IMR-90 (cell line): ENCODE results near the gene BOD1L1. TPM values are rescaled to one million over a fixed set of nuclear protein-coding genes. Genes with fewer than 3 reads are reported as not detected.

Source experiments
- ATAC-seq: fragments of 200-7000 bp; cut with Tn5 transposase; 2 replicates; pipeline ENCODE4 v1.9.1; 2020; ENCODE audit warnings: low read depth, mild to moderate bottlenecking, moderate library complexity
- BruUV-seq: library from RNA; stranded (reverse); fragments of 400-500 nt; replicated peaks from 2 replicates; lab custom pipeline; 2021; lab: Mats Ljungman, UMichigan
- CTCF ChIA-PET: fragments of 300-600 bp; formaldehyde crosslinking; extraction: SDS; loops from one replicate; lab custom pipeline; 2021; ENCODE audit warnings: antibody characterized with exemption; lab: Yijun Ruan, JAX
- POLR2A ChIA-PET: fragments of 300-600 bp; sonication (Branson Sonifier 250); formaldehyde crosslinking; loops from one replicate; lab custom pipeline; 2022; ENCODE audit warnings: antibody characterized with exemption; ENCODE audit not compliant: unreplicated experiment; lab: Charles Lee
- DNase-seq: peaks from one replicate; pipeline ENCODE4 v3.0.0; 2013
- H2AFZ ChIP-seq: replicated peaks from 2 replicates; pipeline ENCODE3; 2013; ENCODE audit warnings: low read length, mild to moderate bottlenecking; ENCODE audit not compliant: poor library complexity
- H2AK5ac ChIP-seq: 2 replicates; pipeline ENCODE4 v1.6.1; 2013; ENCODE audit warnings: low read depth, low read length, inconsistent platforms
- H2AK9ac ChIP-seq: replicated peaks from 2 replicates; pipeline ENCODE3; 2013; ENCODE audit warnings: mild to moderate bottlenecking, low read depth, low read length, moderate library complexity; ENCODE audit not compliant: poor library complexity
- H2BK120ac ChIP-seq: 2 replicates; pipeline ENCODE4 v1.6.1; 2013; ENCODE audit warnings: low read depth, low read length, inconsistent platforms
- H2BK15ac ChIP-seq: 3 replicates; pipeline ENCODE4 v1.6.1; 2013; ENCODE audit warnings: low read depth, low read length, inconsistent platforms
- H2BK20ac ChIP-seq: 2 replicates; pipeline ENCODE4 v1.6.1; 2013; ENCODE audit warnings: low read depth, mild to moderate bottlenecking, inconsistent platforms, low read length, moderate library complexity
- H2BK5ac ChIP-seq: 2 replicates; pipeline ENCODE4 v1.6.1; 2013; ENCODE audit warnings: mild to moderate bottlenecking, low read depth, low read length, inconsistent platforms; ENCODE audit not compliant: poor library complexity, severe bottlenecking
- H3K14ac ChIP-seq: replicated peaks from 2 replicates; pipeline ENCODE4 v1.6.1; 2013; ENCODE audit warnings: low read depth, low read length, inconsistent platforms
- H3K18ac ChIP-seq: 2 replicates; pipeline ENCODE4 v1.6.1; 2013; ENCODE audit warnings: low read depth, low read length, control low read depth
- H3K23ac ChIP-seq: 2 replicates; pipeline ENCODE4 v1.6.1; 2013; ENCODE audit warnings: low read depth, low read length, inconsistent platforms
- H3K27ac ChIP-seq: 2 replicates; pipeline ENCODE4 v1.5.1; 2013; ENCODE audit warnings: mild to moderate bottlenecking, control low read depth, low read length; ENCODE audit not compliant: insufficient read depth
- H3K27me3 ChIP-seq: 2 replicates; pipeline ENCODE4 v1.6.1; 2013; ENCODE audit warnings: low read length; ENCODE audit not compliant: control insufficient read depth, insufficient read depth
- H3K36me3 ChIP-seq: 2 replicates; pipeline ENCODE4 v1.6.1; 2013; ENCODE audit warnings: low read length, mixed read lengths; ENCODE audit not compliant: control insufficient read depth, insufficient read depth
- H3K4ac ChIP-seq: 2 replicates; pipeline ENCODE4 v1.6.1; 2013; ENCODE audit warnings: low read depth, low read length, inconsistent platforms
- H3K4me1 ChIP-seq: 2 replicates; pipeline ENCODE4 v1.6.1; 2013; ENCODE audit warnings: low read length, mixed read lengths; ENCODE audit not compliant: control insufficient read depth, insufficient read depth
- H3K4me2 ChIP-seq: 2 replicates; pipeline ENCODE4 v1.6.1; 2013; ENCODE audit warnings: low read depth, mild to moderate bottlenecking, control low read depth, low read length, moderate library complexity
- H3K4me3 ChIP-seq: 2 replicates; pipeline ENCODE4 v1.5.1; 2013; ENCODE audit warnings: low read depth, mild to moderate bottlenecking, control low read depth, low read length, moderate library complexity; ENCODE audit not compliant: insufficient read depth
- H3K56ac ChIP-seq: 2 replicates; pipeline ENCODE4 v1.6.1; 2013; ENCODE audit warnings: low read length, inconsistent platforms; ENCODE audit not compliant: insufficient read depth; ENCODE audit errors: extremely low read depth
- H3K79me1 ChIP-seq, 2 experiments: 2 replicates each; pipeline ENCODE4 v1.6.1; 2013; ENCODE audit warnings: low read length in 2 of 2, inconsistent platforms in 1 of 2, low read depth in 1 of 2
- H3K9ac ChIP-seq: 2 replicates; pipeline ENCODE4 v1.6.1; 2013; ENCODE audit warnings: low read depth, low read length, control low read depth
- H3K9me1 ChIP-seq: 2 replicates; pipeline ENCODE4 v1.6.1; 2013; ENCODE audit warnings: low read length, inconsistent platforms; ENCODE audit not compliant: insufficient read depth
- H3K9me3 ChIP-seq: 2 replicates; pipeline ENCODE4 v1.6.1; 2013; ENCODE audit warnings: low read length; ENCODE audit not compliant: control insufficient read depth, insufficient read depth
- H4K20me1 ChIP-seq: 2 replicates; pipeline ENCODE4 v1.6.1; 2013; ENCODE audit warnings: low read length, inconsistent platforms; ENCODE audit not compliant: insufficient read depth
- H4K5ac ChIP-seq: 2 replicates; pipeline ENCODE4 v1.6.1; 2013; ENCODE audit warnings: mild to moderate bottlenecking, low read depth, low read length, control low read depth
- H4K8ac ChIP-seq, 2 experiments: 2 replicates each; pipeline ENCODE4 v1.6.1; 2013; ENCODE audit warnings: low read depth in 2 of 2, low read length in 2 of 2, control low read depth in 1 of 2, inconsistent platforms in 1 of 2
- H4K91ac ChIP-seq: 2 replicates; pipeline ENCODE4 v1.6.1; 2013; ENCODE audit warnings: low read depth, low read length, inconsistent platforms; ENCODE audit not compliant: insufficient read depth
- FOS ChIP-seq: fragments of 150-350 bp; IDR thresholded peaks from 2 replicates; pipeline ENCODE4 v1.6.1; 2016; ENCODE audit warnings: low read depth, low read length
- MAFK ChIP-seq: IDR thresholded peaks from 2 replicates; pipeline ENCODE4 v1.6.1; 2012; ENCODE audit warnings: low read depth, low read length, improper control_type of control experiment
- MAZ ChIP-seq: IDR thresholded peaks from 2 replicates; pipeline ENCODE4 v1.6.1; 2012; ENCODE audit warnings: low read depth, mild to moderate bottlenecking, low read length, improper control_type of control experiment, moderate library complexity, borderline replicate concordance
- MXI1 ChIP-seq: IDR thresholded peaks from 2 replicates; pipeline ENCODE4 v1.6.1; 2012; ENCODE audit warnings: low read depth, mild to moderate bottlenecking, low read length, moderate library complexity, borderline replicate concordance
- POLR2A ChIP-seq: IDR thresholded peaks from 2 replicates; pipeline ENCODE4 v1.6.1; 2012; ENCODE audit warnings: mild to moderate bottlenecking, low read depth, low read length
- RCOR1 ChIP-seq: IDR thresholded peaks from 2 replicates; pipeline ENCODE4 v1.6.1; 2012; ENCODE audit warnings: mild to moderate bottlenecking, low read length, improper control_type of control experiment; ENCODE audit not compliant: insufficient replicate concordance
- RFX5 ChIP-seq: IDR thresholded peaks from 2 replicates; pipeline ENCODE4 v1.8.0; 2012; ENCODE audit warnings: low read depth, mild to moderate bottlenecking, low read length, moderate library complexity
- SMC3 ChIP-seq: fragments of 150-350 bp; IDR thresholded peaks from 2 replicates; pipeline ENCODE4 v1.6.1; 2016; ENCODE audit warnings: low read depth, mild to moderate bottlenecking, antibody characterized with exemption, low read length, moderate library complexity
- WGBS, 2 experiments: methylation state at CpG; one replicate each; pipeline versions ENCODE4 v1.1.5 to v1.1.7; 2013; ENCODE audit warnings: missing lambda C conversion rate in 2 of 2; ENCODE audit not compliant: insufficient read length in 1 of 2; ENCODE audit errors: extremely low coverage in 2 of 2; 5-methylcytosine and 5-hydroxymethylcytosine counted together
- dilution Hi-C: fragments of 300-500 bp; cut with HindIII; formaldehyde crosslinking; loops from one replicate; pipeline ENCODE4 v1.14.3; 2018; ENCODE audit warnings: low sequenced_read_pairs; ENCODE audit not compliant: unreplicated experiment
- in situ Hi-C: fragments of 300-500 bp; cut with MboI; formaldehyde crosslinking; loops from 3 replicates; pipeline ENCODE4 v1.14.3; 2019; ENCODE audit warnings: low sequenced_read_pairs, inconsistent platforms, mixed read lengths
- intact Hi-C: fragments of 100-400 bp; cut with micrococcal nuclease; formaldehyde crosslinking; loops from 2 replicates; pipeline ENCODE4 v1.10.0; 2022
- polyA plus RNA-seq, 3 experiments: library from polyadenylated mRNA; depleted of rRNA; stranded (reverse); fragments of >200 nt; gene quantifications; 2 replicates each; pipeline ENCODE4 v1.2.3, GENCODE V29; 2012; ENCODE audit warnings: low replicate concordance in 1 of 3
- total RNA-seq: library from RNA; depleted of rRNA; stranded (reverse); fragments of >200 nt; gene quantifications from 2 replicates; pipeline ENCODE4 v1.2.3, GENCODE V29; 2012
- TF ChIP-seq, protein P1 (sequence below): fragments of 150-350 bp; IDR thresholded peaks from 2 replicates; pipeline ENCODE4 v1.6.1; 2016; ENCODE audit warnings: low read depth, mild to moderate bottlenecking, low read length, moderate library complexity, borderline replicate concordance
- TF ChIP-seq, protein P2 (sequence below): conservative IDR thresholded peaks from 2 replicates; pipeline ENCODE4 v1.5.1; 2012; ENCODE audit warnings: mild to moderate bottlenecking, low read depth, low read length, improper control_type of control experiment

Gene BOD1L1
- total and polyA plus RNA-seq, 2 of the 4 experiments (the other 2 are of a cell fraction), result 13.5 to 26.9 TPM

DNA sequence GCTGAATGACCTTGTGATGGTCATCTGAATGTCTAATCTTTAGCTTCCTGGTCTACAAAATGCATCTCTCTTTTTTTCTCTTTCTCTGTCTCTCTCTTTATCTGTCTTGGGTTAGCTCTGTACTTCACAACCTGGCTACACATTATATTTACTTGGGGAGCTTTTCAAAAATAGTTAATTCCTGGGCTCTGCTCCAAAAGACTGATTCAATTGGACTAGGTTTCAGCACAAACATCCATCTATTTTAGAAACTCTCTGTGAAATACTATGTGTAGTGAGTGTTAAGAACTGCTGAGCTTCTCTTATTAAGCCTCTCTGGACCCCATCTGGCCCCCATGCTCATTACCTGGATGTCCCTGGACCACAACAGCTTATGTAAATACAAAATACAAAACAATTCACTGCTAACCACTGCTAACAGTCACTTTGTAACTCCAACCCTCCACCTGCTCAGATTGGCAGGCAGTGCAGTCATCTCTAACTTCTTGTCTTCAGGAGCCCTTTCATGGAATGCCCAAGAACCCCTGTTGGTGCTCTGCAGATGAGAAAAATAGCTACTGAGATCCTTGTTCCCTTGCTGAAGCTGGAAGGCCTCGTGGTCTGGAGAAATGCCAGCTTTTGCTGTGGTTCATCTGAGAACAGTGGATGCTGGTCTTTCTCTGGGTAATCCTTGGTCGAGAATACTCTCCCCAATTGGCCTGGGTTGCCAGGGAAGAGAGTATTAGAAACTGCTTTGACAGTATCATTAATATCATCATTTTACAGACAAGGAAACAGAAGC lies 14.8 kb upstream of the BOD1L1 start (continued):
- TF ChIP-seq, protein P1, sequence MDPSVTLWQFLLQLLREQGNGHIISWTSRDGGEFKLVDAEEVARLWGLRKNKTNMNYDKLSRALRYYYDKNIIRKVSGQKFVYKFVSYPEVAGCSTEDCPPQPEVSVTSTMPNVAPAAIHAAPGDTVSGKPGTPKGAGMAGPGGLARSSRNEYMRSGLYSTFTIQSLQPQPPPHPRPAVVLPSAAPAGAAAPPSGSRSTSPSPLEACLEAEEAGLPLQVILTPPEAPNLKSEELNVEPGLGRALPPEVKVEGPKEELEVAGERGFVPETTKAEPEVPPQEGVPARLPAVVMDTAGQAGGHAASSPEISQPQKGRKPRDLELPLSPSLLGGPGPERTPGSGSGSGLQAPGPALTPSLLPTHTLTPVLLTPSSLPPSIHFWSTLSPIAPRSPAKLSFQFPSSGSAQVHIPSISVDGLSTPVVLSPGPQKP, result no peak

DNA sequence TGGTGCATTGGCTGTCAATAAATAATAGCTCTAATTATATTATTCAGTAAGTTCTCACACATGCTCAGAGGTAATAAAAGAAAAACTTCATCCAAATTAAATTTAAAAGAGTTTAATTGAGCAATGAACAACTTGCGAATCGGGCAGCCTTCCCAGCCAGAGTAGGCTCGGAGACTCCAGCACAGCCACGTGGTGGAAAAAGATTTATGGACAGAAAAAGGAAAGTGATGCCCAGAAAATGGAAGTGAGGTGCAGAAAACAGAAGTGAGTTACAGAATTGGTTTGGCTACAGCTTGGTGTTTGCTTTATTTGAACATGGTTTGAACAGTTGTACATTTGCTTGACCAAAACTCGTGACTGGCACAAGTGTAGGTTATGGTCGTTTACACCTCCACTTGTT lies 13.6 kb upstream of the BOD1L1 start:
- Histone ChIP-seq H3K4me3 (no peak overlapping the region), H4K91ac (no peak overlapping the region), H3K27me3 (no peaks in the 10 kb centered on the region; the same call in 1 of the 2 replicates), H3K36me3 (no peaks in the 10 kb centered on the region), H2BK5ac (no peak overlapping the region), H3K14ac (no peak overlapping the region), H3K4me2 (no peak overlapping the region), H3K4me1 (peaks cover 9% of the 10 kb centered on the region), H4K5ac (no peak overlapping the region), H2BK20ac (no peak overlapping the region), H3K56ac (no peak overlapping the region), H3K18ac (no peak overlapping the region), H2BK120ac (no peak overlapping the region), H4K20me1 (no peaks in the 10 kb centered on the region), H3K9me1 (no peaks in the 10 kb centered on the region), H3K4ac (no peak overlapping the region), H3K9ac (no peak overlapping the region), H2AK9ac (no peak overlapping the region), H2BK15ac (no peak overlapping the region), H4K8ac (no peak overlapping the region), H3K23ac (no peak overlapping the region), H3K79me1 (no peaks in the 10 kb centered on the region), H2AK5ac (no peak overlapping the region), H3K9me3 (no peaks in the 10 kb centered on the region), H2AFZ (no peak overlapping the region), H3K27ac (no peak overlapping the region)
- TF ChIP-seq RFX5 (no peak), RCOR1 (no peak), MXI1 (no peak), MAZ (no peak), POLR2A (no peak), FOS (no peak), SMC3 (no peak), MAFK (no peak)
- TF ChIP-seq, protein P1, result no peak
- TF ChIP-seq, protein P2, sequence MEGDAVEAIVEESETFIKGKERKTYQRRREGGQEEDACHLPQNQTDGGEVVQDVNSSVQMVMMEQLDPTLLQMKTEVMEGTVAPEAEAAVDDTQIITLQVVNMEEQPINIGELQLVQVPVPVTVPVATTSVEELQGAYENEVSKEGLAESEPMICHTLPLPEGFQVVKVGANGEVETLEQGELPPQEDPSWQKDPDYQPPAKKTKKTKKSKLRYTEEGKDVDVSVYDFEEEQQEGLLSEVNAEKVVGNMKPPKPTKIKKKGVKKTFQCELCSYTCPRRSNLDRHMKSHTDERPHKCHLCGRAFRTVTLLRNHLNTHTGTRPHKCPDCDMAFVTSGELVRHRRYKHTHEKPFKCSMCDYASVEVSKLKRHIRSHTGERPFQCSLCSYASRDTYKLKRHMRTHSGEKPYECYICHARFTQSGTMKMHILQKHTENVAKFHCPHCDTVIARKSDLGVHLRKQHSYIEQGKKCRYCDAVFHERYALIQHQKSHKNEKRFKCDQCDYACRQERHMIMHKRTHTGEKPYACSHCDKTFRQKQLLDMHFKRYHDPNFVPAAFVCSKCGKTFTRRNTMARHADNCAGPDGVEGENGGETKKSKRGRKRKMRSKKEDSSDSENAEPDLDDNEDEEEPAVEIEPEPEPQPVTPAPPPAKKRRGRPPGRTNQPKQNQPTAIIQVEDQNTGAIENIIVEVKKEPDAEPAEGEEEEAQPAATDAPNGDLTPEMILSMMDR, result no peak
- in situ Hi-C loops (loop anchor here (25.0 kb wide), 1 partner anchor 1821 kb away; the partner anchor contains the start of gene CC2D2A), intact Hi-C loops (no loop called here), dilution Hi-C loops (no loop called here)
- ChIA-PET CTCF (interaction anchor here (3.5 kb wide), 1 partner anchor 12 kb away, joined by 21 read pairs; no protein-coding TSS in a partner anchor), POLR2A (no interaction called here)
- no peak for ATAC-seq
- no TSS peak for BruUV-seq
- WGBS, 2 experiments, result 42% methylated on average over 2 of the region's 6 CpGs; no CpG with 5 or more reads in 1 of the 2 experiments
- no peak for DNase-seq
